Measurements from ENCODE around the gene ARID3B. TPM values are rescaled to one million over a fixed set of nuclear protein-coding genes. Genes with fewer than 3 reads are reported as not detected.

The ARID3B gene
- total and polyA plus RNA-seq, 4 donors, result 6.6 to 10.5 (median 10.2) TPM

DNA sequence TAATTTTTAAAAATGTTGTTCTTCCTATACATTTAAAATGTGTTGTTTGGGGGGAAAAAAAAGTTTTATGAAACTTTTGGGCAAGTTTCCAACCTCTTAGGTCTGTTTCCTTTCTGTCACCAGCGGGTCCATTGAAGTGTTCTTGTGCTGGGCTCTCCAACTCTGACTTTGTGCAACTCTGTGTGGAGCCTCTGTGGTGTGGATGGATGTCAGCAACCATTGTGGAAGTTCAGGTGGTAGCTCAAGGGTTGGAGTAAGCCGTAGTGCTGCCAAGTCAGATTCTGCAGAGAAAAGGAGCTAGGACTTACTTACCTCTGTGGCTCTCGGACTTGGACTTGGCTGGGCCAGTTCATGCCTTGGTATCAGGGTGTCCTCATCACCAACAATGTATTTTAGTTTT, 22.4 kb downstream of the ARID3B start:
- H3K27ac ChIP-seq (ENCODE audit: low read depth in 1 of 2, low read length in 1 of 2), result no peak overlapping the region
- H3K9me3 ChIP-seq (ENCODE audit: control insufficient read depth in 4 of 4, insufficient read depth in 3 of 4, low read length in 3 of 4), result no peaks in the 10 kb centered on the region
- no peak for DNase-seq
- no peak for ATAC-seq (ENCODE audit: insufficient read depth, low FRiP score)
- no peak overlapping the region for H3K4me3 ChIP-seq
- H3K9ac ChIP-seq (ENCODE audit: insufficient read depth in 1 of 2, low read length in 2 of 2), result no peak overlapping the region
- TF ChIP-seq, protein P1, sequence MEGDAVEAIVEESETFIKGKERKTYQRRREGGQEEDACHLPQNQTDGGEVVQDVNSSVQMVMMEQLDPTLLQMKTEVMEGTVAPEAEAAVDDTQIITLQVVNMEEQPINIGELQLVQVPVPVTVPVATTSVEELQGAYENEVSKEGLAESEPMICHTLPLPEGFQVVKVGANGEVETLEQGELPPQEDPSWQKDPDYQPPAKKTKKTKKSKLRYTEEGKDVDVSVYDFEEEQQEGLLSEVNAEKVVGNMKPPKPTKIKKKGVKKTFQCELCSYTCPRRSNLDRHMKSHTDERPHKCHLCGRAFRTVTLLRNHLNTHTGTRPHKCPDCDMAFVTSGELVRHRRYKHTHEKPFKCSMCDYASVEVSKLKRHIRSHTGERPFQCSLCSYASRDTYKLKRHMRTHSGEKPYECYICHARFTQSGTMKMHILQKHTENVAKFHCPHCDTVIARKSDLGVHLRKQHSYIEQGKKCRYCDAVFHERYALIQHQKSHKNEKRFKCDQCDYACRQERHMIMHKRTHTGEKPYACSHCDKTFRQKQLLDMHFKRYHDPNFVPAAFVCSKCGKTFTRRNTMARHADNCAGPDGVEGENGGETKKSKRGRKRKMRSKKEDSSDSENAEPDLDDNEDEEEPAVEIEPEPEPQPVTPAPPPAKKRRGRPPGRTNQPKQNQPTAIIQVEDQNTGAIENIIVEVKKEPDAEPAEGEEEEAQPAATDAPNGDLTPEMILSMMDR (IDR thresholded peaks at IDR 0.05; ENCODE audit: control extremely low read depth, extremely low read depth), result no peak
- H3K36me3 ChIP-seq (ENCODE audit: control insufficient read depth in 4 of 4, insufficient read depth in 4 of 4, low read length in 4 of 4), result peaks cover 0 to 3% (median 0%) of the 10 kb centered on the region in 4 donors
- H3K27me3 ChIP-seq (ENCODE audit: control insufficient read depth in 3 of 3, insufficient read depth in 3 of 3, low read length in 2 of 3), result no peaks in the 10 kb centered on the region
- peaks cover 0 to 6% (median 0%) of the 10 kb centered on the region in 5 donors for H3K4me1 ChIP-seq (ENCODE audit: control insufficient read depth in 5 of 5, insufficient read depth in 5 of 5, low read length in 5 of 5)
- 53 to 65% methylated on average over 3 of the region's 3 CpGs for WGBS, 2 donors

DNA sequence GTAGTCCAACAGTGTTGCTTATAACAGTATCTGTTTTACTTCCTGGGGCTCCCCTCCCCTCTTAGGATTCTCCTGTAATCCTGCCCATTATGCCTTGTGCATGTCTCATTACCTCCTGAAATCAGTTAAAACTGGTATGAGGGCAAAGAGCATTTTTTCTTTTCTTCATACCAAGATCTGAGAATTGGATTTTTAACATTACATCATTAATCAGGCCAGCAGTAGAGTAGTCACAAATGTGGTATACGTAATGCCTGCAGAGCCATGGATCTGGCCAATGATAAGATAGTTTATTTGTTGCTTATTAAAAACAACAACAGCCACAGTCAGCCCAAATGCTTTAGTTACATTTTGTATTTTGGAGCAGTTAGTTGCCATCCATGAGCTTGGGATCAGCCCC, 23.2 kb downstream of the ARID3B start:
- Histone ChIP-seq H3K27me3 (ENCODE audit: control insufficient read depth in 3 of 3, insufficient read depth in 3 of 3, low read length in 2 of 3) (no peaks in the 10 kb centered on the region), H3K9ac (ENCODE audit: insufficient read depth in 1 of 2, low read length in 2 of 2) (no peak overlapping the region), H3K4me1 (ENCODE audit: control insufficient read depth in 5 of 5, insufficient read depth in 5 of 5, low read length in 5 of 5) (peaks cover 0 to 6% (median 0%) of the 10 kb centered on the region in 5 donors), H3K36me3 (ENCODE audit: control insufficient read depth in 4 of 4, insufficient read depth in 4 of 4, low read length in 4 of 4) (peaks cover 0 to 3% (median 0%) of the 10 kb centered on the region in 4 donors), H3K9me3 (ENCODE audit: control insufficient read depth in 4 of 4, insufficient read depth in 3 of 4, low read length in 3 of 4) (no peaks in the 10 kb centered on the region), H3K27ac (ENCODE audit: low read depth in 1 of 2, low read length in 1 of 2) (no peak overlapping the region), H3K4me3 (no peak overlapping the region)
- TF ChIP-seq, protein P1 (IDR thresholded peaks at IDR 0.05; ENCODE audit: control extremely low read depth, extremely low read depth), result no peak
- DNase-seq (no peak), ATAC-seq (ENCODE audit: insufficient read depth, low FRiP score) (no peak)
- WGBS, 2 donors, result 96 to 100% methylated on average over 1 of the region's 1 CpG

DNA sequence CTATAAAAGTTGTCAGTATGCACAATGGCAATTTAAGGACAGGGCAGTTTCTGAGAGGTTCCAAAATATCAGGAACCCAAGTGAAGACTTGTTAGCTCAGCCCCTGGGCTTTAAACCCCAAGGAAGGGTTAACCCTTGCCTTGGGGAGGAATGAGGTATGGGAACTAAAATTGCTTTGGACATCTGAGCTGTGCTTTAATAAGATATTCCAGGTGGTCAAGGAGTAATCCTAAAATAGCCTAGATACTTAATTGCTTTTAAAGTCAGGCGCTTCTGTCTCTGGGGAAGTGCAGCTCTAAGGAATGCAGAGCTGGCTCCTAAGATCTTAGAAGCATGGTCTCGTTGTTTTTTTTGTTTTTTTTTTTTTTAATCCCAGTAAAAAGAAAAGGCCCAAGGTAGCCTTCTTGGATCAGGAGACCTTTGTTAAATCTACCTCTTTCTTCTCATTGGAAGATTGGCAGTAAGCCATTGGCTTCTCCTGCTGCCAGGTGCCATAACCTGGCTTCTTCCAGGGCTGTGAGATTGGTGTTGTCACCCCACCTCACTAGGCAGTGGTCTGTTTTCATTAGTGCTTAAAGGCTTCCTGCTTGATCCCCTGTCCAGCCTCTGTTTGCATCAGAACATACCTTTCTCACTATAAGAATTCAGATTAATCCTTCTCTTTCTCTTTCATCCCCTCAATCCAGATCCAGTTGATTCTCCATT, 24.5 kb downstream of the ARID3B start:
- no peak for ATAC-seq (ENCODE audit: insufficient read depth, low FRiP score)
- 79 to 92% methylated on average over 2 of the region's 2 CpGs for WGBS, 2 donors
- Histone ChIP-seq H3K4me1 (ENCODE audit: control insufficient read depth in 5 of 5, insufficient read depth in 5 of 5, low read length in 5 of 5) (peaks cover 0 to 6% (median 2%) of the 10 kb centered on the region in 5 donors), H3K27ac (ENCODE audit: low read depth in 1 of 2, low read length in 1 of 2) (no peak overlapping the region), H3K4me3 (no peak overlapping the region), H3K27me3 (ENCODE audit: control insufficient read depth in 3 of 3, insufficient read depth in 3 of 3, low read length in 2 of 3) (no peaks in the 10 kb centered on the region), H3K9ac (ENCODE audit: insufficient read depth in 1 of 2, low read length in 2 of 2) (no peak overlapping the region), H3K9me3 (ENCODE audit: control insufficient read depth in 4 of 4, insufficient read depth in 3 of 4, low read length in 3 of 4) (no peaks in the 10 kb centered on the region), H3K36me3 (ENCODE audit: control insufficient read depth in 4 of 4, insufficient read depth in 4 of 4, low read length in 4 of 4) (peaks cover 0 to 3% (median 0%) of the 10 kb centered on the region in 4 donors)
- DNase-seq, result no peak
- TF ChIP-seq, protein P1 (IDR thresholded peaks at IDR 0.05; ENCODE audit: control extremely low read depth, extremely low read depth), result no peak
